HepG2 (cell line): ENCODE data around the gene COQ6. TPM values are rescaled to one million over a fixed set of nuclear protein-coding genes. Genes with fewer than 3 reads are reported as not detected.
"Not testable (repeated sequence)": the region's sequence is repeated elsewhere in the genome, so short reads cannot be mapped to it uniquely, and the experiment has no call there.

Experiments used
- ATAC-seq: fragments of 200-7000 bp; cut with Tn5 transposase; 3 replicates; pipeline ENCODE4 v1.9.1; 2020; ENCODE audit warnings: mild to moderate bottlenecking, moderate library complexity
- BruUV-seq: library from RNA; stranded (reverse); fragments of 400-500 nt; replicated peaks from 2 replicates; lab custom pipeline; 2021; lab: Mats Ljungman, UMichigan
- CTCF ChIA-PET: fragments of 300-600 bp; formaldehyde crosslinking; extraction: SDS; loops from one replicate; lab custom pipeline; 2021; ENCODE audit warnings: low total read pairs, inconsistent platforms, low intra/inter-chr PET ratio; lab: Yijun Ruan, JAX
- POLR2A ChIA-PET: fragments of 350-600 bp; sonication (Branson Sonifier 250); formaldehyde crosslinking; loops from one replicate; lab custom pipeline; 2020; ENCODE audit warnings: antibody characterized with exemption, inconsistent platforms; lab: Yijun Ruan, JAX
- DNase-seq: peaks from one replicate; pipeline ENCODE4 v3.0.0-alpha.2; 2015; ENCODE audit warnings: low spot score
- FAIRE-seq: peaks from 3 replicates; lab custom pipeline; 2011; peaks lifted over from hg19 to GRCh38; lab: Jason Lieb, UNC
- H2AFZ ChIP-seq: one replicate; pipeline ENCODE4 v1.6.1; 2011; ENCODE audit warnings: low read length, inconsistent platforms
- H3K27ac ChIP-seq: fragments of 300-600 bp; 3 replicates; pipeline ENCODE4 v1.8.0; 2011; ENCODE audit warnings: mixed run types, mild to moderate bottlenecking, mixed read lengths, low read length, inconsistent platforms; ENCODE audit not compliant: insufficient read depth; ENCODE audit errors: extremely low read length
- H3K27me3 ChIP-seq, 2 experiments: fragments of 200-600 bp in 1 of 2; 2 replicates in 1 of 2; 3 replicates in 1 of 2; pipeline versions ENCODE4 v1.6.0 to v1.8.0; 2011; ENCODE audit warnings: low read length in 2 of 2, mild to moderate bottlenecking in 2 of 2, moderate library complexity in 2 of 2, inconsistent platforms in 1 of 2; ENCODE audit not compliant: insufficient read depth in 2 of 2, control insufficient read depth in 1 of 2
- H3K36me3 ChIP-seq, 2 experiments: fragments of 200-600 bp in 1 of 2; replicated peaks in 1 of 2; 2 replicates in 1 of 2; 3 replicates in 1 of 2; pipeline versions ENCODE4 v1.5.1 to v1.8.0; 2011; ENCODE audit warnings: low read length in 2 of 2, inconsistent platforms in 1 of 2; ENCODE audit not compliant: insufficient read depth in 2 of 2, control insufficient read depth in 1 of 2
- H3K4me1 ChIP-seq: 2 replicates; pipeline ENCODE4 v1.5.1; 2012; ENCODE audit warnings: low read length, inconsistent platforms; ENCODE audit not compliant: insufficient read depth
- H3K4me2 ChIP-seq: 2 replicates; pipeline ENCODE4 v1.6.0; 2011; ENCODE audit warnings: low read depth, low read length, inconsistent platforms
- H3K4me3 ChIP-seq, 3 experiments: fragments of 200-600 bp in 1 of 3; sonication (generic), shearing (Covaris generic) in 1 of 3; replicated peaks in 1 of 3; 2 replicates each; pipeline ENCODE4 v1.5.1; 2011 to 2016; ENCODE audit warnings: low read length in 3 of 3, inconsistent platforms in 2 of 3, low read depth in 2 of 3, mild to moderate bottlenecking in 2 of 3, control low read depth in 1 of 3, mixed read lengths in 1 of 3; ENCODE audit not compliant: insufficient read depth in 1 of 3
- H3K79me2 ChIP-seq: one replicate; pipeline ENCODE4 v1.6.1; 2011; ENCODE audit warnings: low read length, inconsistent platforms; ENCODE audit not compliant: insufficient read depth
- H3K9ac ChIP-seq: 2 replicates; pipeline ENCODE4 v1.6.0; 2011; ENCODE audit warnings: mild to moderate bottlenecking, low read depth, low read length, inconsistent platforms; ENCODE audit not compliant: insufficient read depth
- H3K9me3 ChIP-seq: 2 replicates; pipeline ENCODE4 v1.5.1; 2012; ENCODE audit warnings: mild to moderate bottlenecking, low read length
- H4K20me1 ChIP-seq: 2 replicates; pipeline ENCODE4 v1.6.0; 2011; ENCODE audit warnings: inconsistent platforms, mild to moderate bottlenecking, low read length, moderate library complexity; ENCODE audit not compliant: insufficient read depth
- ADNP ChIP-seq: sonication (generic); formaldehyde crosslinking; IDR thresholded peaks from 2 replicates; pipeline ENCODE4 v1.4.0; 2020; ENCODE audit warnings: missing genetic modification reagents
- CEBPG ChIP-seq: IDR thresholded peaks from 2 replicates; pipeline ENCODE4 v1.6.1; 2016
- GATAD2A ChIP-seq: IDR thresholded peaks from 2 replicates; pipeline ENCODE4 v1.6.1; 2016
- KDM1A ChIP-seq: IDR thresholded peaks from 2 replicates; pipeline ENCODE4 v1.6.1; 2016; ENCODE audit warnings: missing compliant biosample characterization
- KLF16 ChIP-seq, 2 experiments: sonication (generic) in 1 of 2; formaldehyde crosslinking in 1 of 2; IDR thresholded peaks; 2 replicates each; pipeline versions ENCODE4 v1.6.1 to v1.8.0; 2016 to 2023; ENCODE audit warnings: missing genetic modification reagents in 2 of 2, missing compliant biosample characterization in 1 of 2
- MIXL1 ChIP-seq: IDR thresholded peaks from 2 replicates; pipeline ENCODE4 v1.6.1; 2016
- NCOA2 ChIP-seq: sonication (generic); formaldehyde crosslinking; IDR thresholded peaks from 2 replicates; pipeline ENCODE4 v1.8.0; 2022; ENCODE audit warnings: inconsistent platforms
- NR2F6 ChIP-seq, 2 experiments: IDR thresholded peaks; 2 replicates each; pipeline ENCODE4 v1.6.1; 2016; ENCODE audit warnings: antibody characterized with exemption in 1 of 2, mild to moderate bottlenecking in 1 of 2
- ZBTB20 ChIP-seq: sonication (generic); formaldehyde crosslinking; IDR thresholded peaks from 2 replicates; pipeline ENCODE4 v1.8.1; 2023; ENCODE audit warnings: missing genetic modification reagents, low read depth, mild to moderate bottlenecking, borderline replicate concordance
- ZMYM3 ChIP-seq: sonication (generic); formaldehyde crosslinking; IDR thresholded peaks from 2 replicates; pipeline ENCODE4 v1.5.1; 2020; ENCODE audit warnings: mild to moderate bottlenecking, missing genetic modification reagents
- ZNF232 ChIP-seq: sonication (generic); formaldehyde crosslinking; IDR thresholded peaks from 2 replicates; pipeline ENCODE4 v1.4.0; 2020; ENCODE audit warnings: missing genetic modification reagents, borderline replicate concordance
- WGBS: methylation state at CpG from one replicate; pipeline ENCODE4 v1.1.6; 2017; ENCODE audit warnings: low lambda C conversion rate; 5-methylcytosine and 5-hydroxymethylcytosine counted together
- in situ Hi-C: cut with HindIII; loops from 2 replicates; pipeline ENCODE4 v1.10.0; 2017; ENCODE audit warnings: low pct_unique_long_range_greater_than_20kb; ENCODE audit not compliant: extremely low pct_ligation_motif_present
- intact Hi-C: fragments of 100-400 bp; cut with micrococcal nuclease; formaldehyde crosslinking; loops from one replicate; pipeline ENCODE4 v1.10.0; 2022; ENCODE audit not compliant: unreplicated experiment
- polyA plus RNA-seq, 8 experiments: library from polyadenylated mRNA; depleted of rRNA in 3 of 8; stranded (reverse) in 7 of 8; unstranded in 1 of 8; fragments of >200 nt; fragmentation: Illumina TruSeq in 4 of 8; extraction: Trizol in 4 of 8; gene quantifications; 2 replicates each; pipeline versions ENCODE4 v1.2.1 to v1.2.3, GENCODE V29; 2011 to 2016; ENCODE audit warnings: low read depth in 4 of 8, missing spikeins in 1 of 8, mixed read lengths in 1 of 8; ENCODE audit not compliant: insufficient read depth in 1 of 8
- total RNA-seq, 5 experiments: library from RNA; depleted of rRNA; stranded (reverse); fragments of >200 nt; fragmentation: Illumina TruSeq; extraction: Trizol; gene quantifications; 2 replicates each; pipeline ENCODE4 v1.2.3, GENCODE V29; 2016; ENCODE audit warnings: low read depth in 1 of 5
- TF ChIP-seq, protein P1 (sequence below): sonication (generic); formaldehyde crosslinking; IDR thresholded peaks from 2 replicates; pipeline ENCODE4 v1.4.0; 2020; ENCODE audit warnings: missing genetic modification reagents, mild to moderate bottlenecking, borderline replicate concordance
- TF ChIP-seq, protein P2 (sequence below): IDR thresholded peaks from 2 replicates; pipeline ENCODE4 v1.6.1; 2016; ENCODE audit warnings: mild to moderate bottlenecking
- TF ChIP-seq, protein P3 (sequence below): IDR thresholded peaks from 2 replicates; pipeline ENCODE4 v1.6.1; 2016; ENCODE audit warnings: low read depth, borderline replicate concordance
- TF ChIP-seq, protein P4 (sequence below): IDR thresholded peaks from 2 replicates; pipeline ENCODE4 v1.4.0; 2020; ENCODE audit warnings: mild to moderate bottlenecking, missing genetic modification reagents
- TF ChIP-seq, protein P5 (sequence below): sonication (generic); formaldehyde crosslinking; IDR thresholded peaks from 2 replicates; pipeline ENCODE4 v1.4.0; 2020; ENCODE audit warnings: missing genetic modification reagents

The COQ6 gene
- total and polyA plus RNA-seq, 2 of the 13 experiments (the other 11 are each of a cell fraction or from before 2014, with no cell fraction given), result 18.9 to 34.7 TPM

DNA sequence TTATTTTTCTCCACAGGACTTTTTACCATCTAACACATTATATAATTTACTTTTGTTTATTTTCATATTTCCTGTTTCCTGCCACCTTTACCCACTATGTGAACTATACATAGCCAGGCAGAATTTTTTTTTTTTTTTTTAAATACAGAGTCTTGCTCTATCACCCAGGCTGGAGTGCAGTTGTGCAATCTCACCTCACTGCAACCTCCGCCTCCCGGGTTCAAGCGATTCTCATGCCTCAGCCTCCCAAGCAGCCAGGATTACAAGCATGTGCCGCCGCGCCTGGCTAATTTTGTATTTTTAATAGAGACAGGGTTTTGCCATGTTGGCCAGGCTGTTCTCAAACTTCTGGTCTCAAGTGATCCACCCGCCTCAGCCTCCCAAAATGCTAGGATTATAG lies 44.8 kb downstream of the COQ6 start:
- ATAC-seq; H3K9me3 ChIP-seq; BruUV-seq; CTCF ChIA-PET; H4K20me1 ChIP-seq; H3K79me2 ChIP-seq; DNase-seq; H2AFZ ChIP-seq; in situ Hi-C loops; FAIRE-seq; H3K27me3 ChIP-seq; H3K36me3 ChIP-seq; TF ChIP-seq NR2F6 (IDR thresholded peaks at IDR 0.05): not testable (repeated sequence)
- 56% methylated on average over 7 of the region's 7 CpGs for WGBS
- peak overlapping the region; percentile 82 for H3K4me2 ChIP-seq
- intact Hi-C loops, result loop anchor here (5.0 kb wide), 1 partner anchor 42 kb away; no protein-coding TSS in a partner anchor
- H3K4me3 ChIP-seq, result peak overlapping the region in 2 of 3 experiments; percentile 46 to 66; a peak in 3 of 6 replicates
- peak overlapping the region; percentile 95 for H3K27ac ChIP-seq
- POLR2A ChIA-PET, result interaction anchor here (5.4 kb wide), 1 partner anchor 24 kb away, joined by 70 read pairs; the partner anchor contains the start of genes BBOF1 and ENTPD5
- H3K9ac ChIP-seq, result 0 out of 2 replicates have a peak overlapping the region, but pooled peaks have one; percentile 19
- H3K4me1 ChIP-seq, result peaks cover 99% of the 10 kb centered on the region
- TF ChIP-seq ZNF232 (CRISPR knock-in tag) (0 out of 2 replicates have a peak, but pooled peaks have one; percentile 32), MIXL1 (0 out of 2 replicates have a peak, but pooled peaks have one; percentile 27), NR2F6 (CRISPR knock-in tag; IDR thresholded peaks at IDR 0.05) (peak; percentile 45; the same call in 1 of the 2 replicates), GATAD2A (0 out of 2 replicates have a peak, but pooled peaks have one; percentile 20), ZBTB20 (peak; percentile 18; the same call in 1 of the 2 replicates), ZMYM3 (peak; percentile 83), NCOA2 (CRISPR knock-in tag) (0 out of 2 replicates have a peak, but pooled peaks have one; percentile 18), ADNP (CRISPR knock-in tag) (peak; percentile 81), CEBPG (peak; percentile 88), KDM1A (CRISPR knock-in tag) (peak; percentile 58; the same call in 1 of the 2 replicates), KLF16 (CRISPR knock-in tag; IDR thresholded peaks at IDR 0.05) (0 out of 4 replicates have a peak, but pooled peaks of 1 of the 2 experiments have one; percentile 17)
- TF ChIP-seq, protein P1, sequence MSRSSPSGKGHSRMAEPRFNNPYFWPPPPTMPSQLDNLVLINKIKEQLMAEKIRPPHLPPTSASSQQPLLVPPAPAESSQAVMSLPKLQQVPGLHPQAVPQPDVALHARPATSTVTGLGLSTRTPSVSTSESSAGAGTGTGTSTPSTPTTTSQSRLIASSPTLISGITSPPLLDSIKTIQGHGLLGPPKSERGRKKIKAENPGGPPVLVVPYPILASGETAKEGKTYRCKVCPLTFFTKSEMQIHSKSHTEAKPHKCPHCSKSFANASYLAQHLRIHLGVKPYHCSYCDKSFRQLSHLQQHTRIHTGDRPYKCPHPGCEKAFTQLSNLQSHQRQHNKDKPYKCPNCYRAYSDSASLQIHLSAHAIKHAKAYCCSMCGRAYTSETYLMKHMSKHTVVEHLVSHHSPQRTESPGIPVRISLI (CRISPR knock-in tag), result peak; percentile 54; the same call in 1 of the 2 replicates
- TF ChIP-seq, protein P2, sequence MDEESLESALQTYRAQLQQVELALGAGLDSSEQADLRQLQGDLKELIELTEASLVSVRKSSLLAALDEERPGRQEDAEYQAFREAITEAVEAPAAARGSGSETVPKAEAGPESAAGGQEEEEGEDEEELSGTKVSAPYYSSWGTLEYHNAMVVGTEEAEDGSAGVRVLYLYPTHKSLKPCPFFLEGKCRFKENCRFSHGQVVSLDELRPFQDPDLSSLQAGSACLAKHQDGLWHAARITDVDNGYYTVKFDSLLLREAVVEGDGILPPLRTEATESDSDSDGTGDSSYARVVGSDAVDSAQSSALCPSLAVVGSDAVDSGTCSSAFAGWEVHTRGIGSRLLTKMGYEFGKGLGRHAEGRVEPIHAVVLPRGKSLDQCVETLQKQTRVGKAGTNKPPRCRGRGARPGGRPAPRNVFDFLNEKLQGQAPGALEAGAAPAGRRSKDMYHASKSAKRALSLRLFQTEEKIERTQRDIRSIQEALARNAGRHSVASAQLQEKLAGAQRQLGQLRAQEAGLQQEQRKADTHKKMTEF (CRISPR knock-in tag), result peak; percentile 43; the same call in 1 of the 2 replicates
- TF ChIP-seq, protein P3, sequence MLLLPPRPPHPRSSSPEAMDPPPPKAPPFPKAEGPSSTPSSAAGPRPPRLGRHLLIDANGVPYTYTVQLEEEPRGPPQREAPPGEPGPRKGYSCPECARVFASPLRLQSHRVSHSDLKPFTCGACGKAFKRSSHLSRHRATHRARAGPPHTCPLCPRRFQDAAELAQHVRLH (CRISPR knock-in tag), result 0 out of 2 replicates have a peak, but pooled peaks have one; percentile 21
- TF ChIP-seq, protein P4, sequence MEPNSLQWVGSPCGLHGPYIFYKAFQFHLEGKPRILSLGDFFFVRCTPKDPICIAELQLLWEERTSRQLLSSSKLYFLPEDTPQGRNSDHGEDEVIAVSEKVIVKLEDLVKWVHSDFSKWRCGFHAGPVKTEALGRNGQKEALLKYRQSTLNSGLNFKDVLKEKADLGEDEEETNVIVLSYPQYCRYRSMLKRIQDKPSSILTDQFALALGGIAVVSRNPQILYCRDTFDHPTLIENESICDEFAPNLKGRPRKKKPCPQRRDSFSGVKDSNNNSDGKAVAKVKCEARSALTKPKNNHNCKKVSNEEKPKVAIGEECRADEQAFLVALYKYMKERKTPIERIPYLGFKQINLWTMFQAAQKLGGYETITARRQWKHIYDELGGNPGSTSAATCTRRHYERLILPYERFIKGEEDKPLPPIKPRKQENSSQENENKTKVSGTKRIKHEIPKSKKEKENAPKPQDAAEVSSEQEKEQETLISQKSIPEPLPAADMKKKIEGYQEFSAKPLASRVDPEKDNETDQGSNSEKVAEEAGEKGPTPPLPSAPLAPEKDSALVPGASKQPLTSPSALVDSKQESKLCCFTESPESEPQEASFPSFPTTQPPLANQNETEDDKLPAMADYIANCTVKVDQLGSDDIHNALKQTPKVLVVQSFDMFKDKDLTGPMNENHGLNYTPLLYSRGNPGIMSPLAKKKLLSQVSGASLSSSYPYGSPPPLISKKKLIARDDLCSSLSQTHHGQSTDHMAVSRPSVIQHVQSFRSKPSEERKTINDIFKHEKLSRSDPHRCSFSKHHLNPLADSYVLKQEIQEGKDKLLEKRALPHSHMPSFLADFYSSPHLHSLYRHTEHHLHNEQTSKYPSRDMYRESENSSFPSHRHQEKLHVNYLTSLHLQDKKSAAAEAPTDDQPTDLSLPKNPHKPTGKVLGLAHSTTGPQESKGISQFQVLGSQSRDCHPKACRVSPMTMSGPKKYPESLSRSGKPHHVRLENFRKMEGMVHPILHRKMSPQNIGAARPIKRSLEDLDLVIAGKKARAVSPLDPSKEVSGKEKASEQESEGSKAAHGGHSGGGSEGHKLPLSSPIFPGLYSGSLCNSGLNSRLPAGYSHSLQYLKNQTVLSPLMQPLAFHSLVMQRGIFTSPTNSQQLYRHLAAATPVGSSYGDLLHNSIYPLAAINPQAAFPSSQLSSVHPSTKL (CRISPR knock-in tag), result peak; percentile 49; the same call in 1 of the 2 replicates
- TF ChIP-seq, protein P5, sequence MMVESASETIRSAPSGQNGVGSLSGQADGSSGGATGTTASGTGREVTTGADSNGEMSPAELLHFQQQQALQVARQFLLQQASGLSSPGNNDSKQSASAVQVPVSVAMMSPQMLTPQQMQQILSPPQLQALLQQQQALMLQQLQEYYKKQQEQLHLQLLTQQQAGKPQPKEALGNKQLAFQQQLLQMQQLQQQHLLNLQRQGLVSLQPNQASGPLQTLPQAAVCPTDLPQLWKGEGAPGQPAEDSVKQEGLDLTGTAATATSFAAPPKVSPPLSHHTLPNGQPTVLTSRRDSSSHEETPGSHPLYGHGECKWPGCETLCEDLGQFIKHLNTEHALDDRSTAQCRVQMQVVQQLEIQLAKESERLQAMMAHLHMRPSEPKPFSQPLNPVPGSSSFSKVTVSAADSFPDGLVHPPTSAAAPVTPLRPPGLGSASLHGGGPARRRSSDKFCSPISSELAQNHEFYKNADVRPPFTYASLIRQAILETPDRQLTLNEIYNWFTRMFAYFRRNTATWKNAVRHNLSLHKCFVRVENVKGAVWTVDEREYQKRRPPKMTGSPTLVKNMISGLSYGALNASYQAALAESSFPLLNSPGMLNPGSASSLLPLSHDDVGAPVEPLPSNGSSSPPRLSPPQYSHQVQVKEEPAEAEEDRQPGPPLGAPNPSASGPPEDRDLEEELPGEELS, result 0 out of 2 replicates have a peak, but pooled peaks have one; percentile 20
